Adrenal gland (tissue), 12 donors: ENCODE results near the gene NHEJ1. TPM values are rescaled to one million over a fixed set of nuclear protein-coding genes. Genes with fewer than 3 reads are reported as not detected.

Experiments used
- DNase-seq, 7 donors: peaks; one replicate each; pipeline ENCODE4 v3.0.0-alpha.2; 2019 to 2020
- H3K27ac ChIP-seq, 5 donors: fragments of 200-600 bp; sonication (generic) in 4 of 5; 1 replicate in 3 of 5; 2 replicates in 2 of 5; pipeline versions ENCODE4 v1.5.1 to v1.8.0; 2016 to 2020; ENCODE audit warnings: mild to moderate bottlenecking in 1 of 5
- H3K27me3 ChIP-seq: fragments of 200-600 bp; 2 replicates; pipeline ENCODE4 v1.8.0; 2021
- H3K36me3 ChIP-seq, 2 donors: fragments of 200-600 bp; replicated peaks in 1 of 2; 1 replicate in 1 of 2; 2 replicates in 1 of 2; pipeline versions ENCODE4 v1.5.1 to v1.8.0; 2018 to 2022
- H3K4me1 ChIP-seq, 2 donors: fragments of 200-600 bp; replicated peaks in 1 of 2; 1 replicate in 1 of 2; 2 replicates in 1 of 2; pipeline versions ENCODE4 v1.5.1 to v1.8.0; 2018 to 2021
- H3K4me3 ChIP-seq, 4 donors: fragments of 200-600 bp; sonication (generic) in 3 of 4; one replicate each; pipeline ENCODE4 v1.5.1; 2016 to 2018
- H3K9me3 ChIP-seq, 3 donors: fragments of 200-600 bp; sonication (generic) in 1 of 3; replicated peaks in 1 of 3; 1 replicate in 2 of 3; 2 replicates in 1 of 3; pipeline versions ENCODE4 v1.5.1 to v1.8.0; 2016 to 2021
- POLR2A ChIP-seq, 2 donors: fragments of 450-650 bp; IDR thresholded peaks; one replicate each; pipeline ENCODE4 v1.6.1; 2017; ENCODE audit warnings: antibody characterized with exemption in 2 of 2, mild to moderate bottlenecking in 2 of 2, moderate library complexity in 1 of 2
- WGBS, 4 donors: extraction: QIAGEN DNeasy Blood & Tissue Kit in 2 of 4; methylation state at CpG; one replicate each; pipeline versions ENCODE4 v1.1.5 to v1.1.7; 2013 to 2017; 5-methylcytosine and 5-hydroxymethylcytosine counted together
- intact Hi-C, 2 donors: fragments of 100-400 bp; cut with DNase I; formaldehyde crosslinking; loops; one replicate each; pipeline versions ENCODE4 v1.14.1 to v1.15.0; 2022 to 2023
- polyA plus RNA-seq, 3 donors: library from polyadenylated mRNA; stranded (reverse); fragments of 200-250 nt in 2 of 3; fragments of 350-450 nt in 1 of 3; fragmentation: Illumina TruSeq in 1 of 3; extraction: RNeasy Lipid Tissue Mini Kit (QIAGEN cat#74804) in 1 of 3; gene quantifications; one replicate each; pipeline ENCODE4 v1.2.3, GENCODE V29; 2013 to 2014
- total RNA-seq, 9 donors: library from RNA; depleted of rRNA in 4 of 9; stranded (reverse); fragments of >200 nt in 4 of 9; fragments of 120-200 nt in 1 of 9; fragmentation: NEBNext Ultra II Directional in 1 of 9; extraction: Animal tissue kit (Norgen Biotek cat#: 25700) in 1 of 9; gene quantifications; one replicate each; pipeline versions ENCODE4 v1.1.0 to v1.2.4, GENCODE V29; 2013 to 2023
- TF ChIP-seq, protein P1 (sequence below), 6 experiments: fragments of 450-650 bp in 4 of 6; fragments of 200-600 bp in 2 of 6; sonication (generic) in 1 of 6; IDR thresholded peaks; 1 replicate in 5 of 6; 2 replicates in 1 of 6; pipeline versions ENCODE4 v1.5.1 to v1.8.0; 2016 to 2021; ENCODE audit warnings: antibody characterized with exemption in 6 of 6, mild to moderate bottlenecking in 2 of 6, moderate library complexity in 1 of 6
- donor health status: healthy with polysubstance abuse.
- donor health status: Bipolar disorder and iron deficiency.
- donor health status: DM: yes; HTN: yes; CAD: no.
- donor health status: DM: no; HTN: no; CAD: no.
- donor health status: DM: no; HTN: no; CAD: no.
- donor health status: DM: yes; HTN: yes; CAD: no.

NHEJ1 gene
- total and polyA plus RNA-seq, 12 donors = 5.7 to 26.0 (median 17.1) TPM

DNA sequence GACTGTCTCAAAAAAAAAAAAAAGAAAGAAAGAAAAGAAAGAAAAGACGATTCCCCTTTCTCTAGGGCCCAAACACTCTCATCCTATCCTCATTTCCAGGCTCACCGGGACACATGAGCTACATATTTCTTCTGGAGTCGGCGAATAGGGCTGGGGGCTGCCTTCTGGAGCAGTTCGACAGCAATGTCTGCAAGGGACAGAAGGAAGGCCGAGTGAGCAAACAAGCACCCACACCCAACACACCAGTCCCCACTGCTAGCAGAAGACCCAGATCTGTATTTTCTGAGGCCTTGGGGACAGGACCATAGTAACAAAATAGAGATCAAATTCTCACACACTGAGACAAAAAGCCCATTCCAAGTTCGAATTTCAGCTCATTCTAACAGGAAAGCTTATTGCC, 14.9 kb upstream of the NHEJ1 start:
- Histone ChIP-seq H3K4me1 (peaks cover 20 to 32% of the 10 kb centered on the region in 2 donors), H3K4me3 (peak overlapping the region in 2 of 4 donors; percentile 79 to 100), H3K36me3 (peaks cover 0 to 43% of the 10 kb centered on the region in 2 donors), H3K9me3 (no peaks in the 10 kb centered on the region), H3K27me3 (no peaks in the 10 kb centered on the region), H3K27ac (peak overlapping the region in 4 of 5 donors; percentile 97 to 100 (median 99))
- 67 to 80% (median 71%) methylated on average over 6 to 7 of the region's 7 CpGs for WGBS, 4 donors
- DNase-seq = no peak
- TF ChIP-seq, protein P1, sequence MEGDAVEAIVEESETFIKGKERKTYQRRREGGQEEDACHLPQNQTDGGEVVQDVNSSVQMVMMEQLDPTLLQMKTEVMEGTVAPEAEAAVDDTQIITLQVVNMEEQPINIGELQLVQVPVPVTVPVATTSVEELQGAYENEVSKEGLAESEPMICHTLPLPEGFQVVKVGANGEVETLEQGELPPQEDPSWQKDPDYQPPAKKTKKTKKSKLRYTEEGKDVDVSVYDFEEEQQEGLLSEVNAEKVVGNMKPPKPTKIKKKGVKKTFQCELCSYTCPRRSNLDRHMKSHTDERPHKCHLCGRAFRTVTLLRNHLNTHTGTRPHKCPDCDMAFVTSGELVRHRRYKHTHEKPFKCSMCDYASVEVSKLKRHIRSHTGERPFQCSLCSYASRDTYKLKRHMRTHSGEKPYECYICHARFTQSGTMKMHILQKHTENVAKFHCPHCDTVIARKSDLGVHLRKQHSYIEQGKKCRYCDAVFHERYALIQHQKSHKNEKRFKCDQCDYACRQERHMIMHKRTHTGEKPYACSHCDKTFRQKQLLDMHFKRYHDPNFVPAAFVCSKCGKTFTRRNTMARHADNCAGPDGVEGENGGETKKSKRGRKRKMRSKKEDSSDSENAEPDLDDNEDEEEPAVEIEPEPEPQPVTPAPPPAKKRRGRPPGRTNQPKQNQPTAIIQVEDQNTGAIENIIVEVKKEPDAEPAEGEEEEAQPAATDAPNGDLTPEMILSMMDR (IDR thresholded peaks at IDR 0.05) = no peak
- no peak for TF ChIP-seq POLR2A (IDR thresholded peaks at IDR 0.05)
- intact Hi-C loops = no loop called here

DNA sequence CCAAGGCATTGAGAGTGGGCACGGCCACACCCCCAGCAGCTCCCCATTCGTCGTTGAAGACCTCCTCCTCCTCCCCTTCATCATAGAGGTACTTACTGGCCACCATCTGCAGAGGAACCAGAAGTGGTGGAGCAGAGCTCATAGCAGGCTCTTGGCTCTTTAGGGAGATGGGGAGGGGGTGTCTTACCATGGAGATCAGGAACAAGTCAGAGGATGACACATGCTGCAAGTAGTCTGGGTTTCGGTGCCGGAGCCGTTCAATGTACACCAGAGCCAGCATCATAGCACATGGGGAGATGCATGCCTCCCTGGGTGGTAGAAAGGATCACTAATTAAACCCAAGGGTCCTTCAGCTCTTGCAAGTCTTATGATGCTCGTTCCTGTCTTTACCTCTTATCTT, 14.2 kb upstream of the NHEJ1 start:
- WGBS, 4 donors = 83 to 86% (median 84%) methylated on average over 7 of the region's 7 CpGs
- H3K4me1 ChIP-seq = peaks cover 20 to 32% of the 10 kb centered on the region in 2 donors
- no peaks in the 10 kb centered on the region for H3K9me3 ChIP-seq
- TF ChIP-seq POLR2A (IDR thresholded peaks at IDR 0.05) = no peak
- TF ChIP-seq, protein P1 (IDR thresholded peaks at IDR 0.05) = no peak
- H3K36me3 ChIP-seq = peaks cover 0 to 37% of the 10 kb centered on the region in 2 donors
- H3K27me3 ChIP-seq = no peaks in the 10 kb centered on the region
- H3K27ac ChIP-seq = peak overlapping the region in 1 of 5 donors; percentile 16
- DNase-seq = no peak
- no peak overlapping the region for H3K4me3 ChIP-seq
- intact Hi-C loops = loop anchor here in 1 of 2 donors (5.0 kb wide), 1 partner anchor 38 kb away; no protein-coding TSS in a partner anchor

DNA sequence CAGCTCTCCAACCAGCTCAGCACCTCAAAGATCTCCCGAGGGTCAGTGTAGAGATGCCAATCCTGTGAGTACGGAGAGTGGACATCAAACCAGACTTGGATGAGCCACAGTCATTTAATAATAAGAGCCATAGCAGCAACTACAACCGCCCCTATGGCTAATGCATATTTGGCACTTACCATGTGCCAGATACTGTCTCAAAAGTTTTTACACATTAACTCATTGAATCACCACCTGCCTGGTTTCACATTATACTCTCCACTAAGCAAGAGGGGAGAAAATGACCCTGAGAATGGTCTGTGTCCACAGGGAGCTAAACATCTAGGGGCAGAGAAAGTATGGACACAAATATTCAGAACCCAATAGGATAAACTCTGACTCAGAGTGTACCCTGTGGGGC, 13.5 kb upstream of the NHEJ1 start:
- Histone ChIP-seq H3K36me3 (peaks cover 0 to 37% of the 10 kb centered on the region in 2 donors), H3K4me1 (peaks cover 20 to 26% of the 10 kb centered on the region in 2 donors), H3K27ac (no peak overlapping the region), H3K27me3 (no peaks in the 10 kb centered on the region), H3K9me3 (no peaks in the 10 kb centered on the region), H3K4me3 (no peak overlapping the region)
- WGBS, 4 donors = 82 to 96% (median 89%) methylated on average over 3 of the region's 3 CpGs
- no peak for DNase-seq
- intact Hi-C loops = loop anchor here in 1 of 2 donors (5.0 kb wide), 1 partner anchor 38 kb away; no protein-coding TSS in a partner anchor
- TF ChIP-seq, protein P1 (IDR thresholded peaks at IDR 0.05) = no peak
- no peak for TF ChIP-seq POLR2A (IDR thresholded peaks at IDR 0.05)

DNA sequence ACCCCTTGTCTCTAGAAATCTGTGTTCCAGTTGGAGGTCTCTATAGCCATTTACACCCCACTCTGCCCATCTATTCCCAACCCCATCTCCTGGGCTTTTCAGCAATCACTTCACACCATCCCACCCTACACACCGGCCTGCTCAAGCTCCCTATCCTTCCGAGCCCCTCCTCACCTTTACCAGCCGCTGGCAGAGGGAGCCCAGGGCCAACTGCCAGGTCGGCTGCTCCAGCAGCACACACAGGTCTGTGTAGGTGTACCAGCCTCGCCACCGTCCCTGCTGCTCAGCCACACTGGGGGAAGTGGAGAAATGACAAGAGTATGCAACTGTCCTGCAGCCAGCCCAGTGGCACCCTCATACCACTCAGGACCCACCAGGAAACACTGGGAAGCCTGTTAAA, 12.6 kb upstream of the NHEJ1 start:
- intact Hi-C loops = loop anchor here in 1 of 2 donors (5.0 kb wide), 1 partner anchor 39 kb away; no protein-coding TSS in a partner anchor
- 94 to 95% (median 94%) methylated on average over 6 of the region's 6 CpGs for WGBS, 4 donors

More for the DNA sequence above, 12.6 kb upstream of the NHEJ1 start:
- Histone ChIP-seq H3K9me3 (no peaks in the 10 kb centered on the region), H3K36me3 (peaks cover 0 to 37% of the 10 kb centered on the region in 2 donors), H3K4me1 (peaks cover 15 to 22% of the 10 kb centered on the region in 2 donors), H3K4me3 (no peak overlapping the region), H3K27me3 (no peaks in the 10 kb centered on the region), H3K27ac (peak overlapping the region in 1 of 5 donors; percentile 75)
- TF ChIP-seq, protein P1 (IDR thresholded peaks at IDR 0.05) = no peak
- no peak for TF ChIP-seq POLR2A (IDR thresholded peaks at IDR 0.05)
- no peak for DNase-seq
